Measurements from ENCODE around the gene TEX35.
"Not testable (repeated sequence)": the region's sequence is repeated elsewhere in the genome, so short reads cannot be mapped to it uniquely, and the experiment has no call there.

TEX35 gene

GRCh38 chr1:178544531-178544930 lies 31.6 kb downstream of the TEX35 start:
- DNase-seq: no peak

- no peak for DNase-seq
Measured at GRCh38 chr1:178548108-178548507, 35.2 kb downstream of the TEX35 start.

- DNase-seq: no peak
Measured at GRCh38 chr1:178551307-178551706, 38.4 kb downstream of the TEX35 start.

GRCh38 chr1:178551940-178552339 lies 39.0 kb downstream of the TEX35 start:
- no peak for DNase-seq

GRCh38 chr1:178552856-178553255 lies 39.9 kb downstream of the TEX35 start:
- no peak for DNase-seq

- DNase-seq: not testable (repeated sequence)
Measured at GRCh38 chr1:178554351-178554750, 41.4 kb downstream of the TEX35 start.

GRCh38 chr1:178555613-178556012 lies 42.7 kb downstream of the TEX35 start:
- not testable (repeated sequence) for DNase-seq

GRCh38 chr1:178558816-178559215 lies 45.9 kb downstream of the TEX35 start:
- not testable (repeated sequence) for DNase-seq

GRCh38 chr1:178560871-178561376 lies 48.0 kb downstream of the TEX35 start:
- no peak for DNase-seq

GRCh38 chr1:178563099-178563820 lies 50.4 kb downstream of the TEX35 start:
- DNase-seq: no peak

- DNase-seq: no peak
Measured at GRCh38 chr1:178564086-178564782, 51.3 kb downstream of the TEX35 start.

- no peak for DNase-seq
Measured at GRCh38 chr1:178564783-178565180, 51.9 kb downstream of the TEX35 start.

- DNase-seq: no peak
Measured at GRCh38 chr1:178565586-178565985, 52.7 kb downstream of the TEX35 start.

GRCh38 chr1:178566187-178566586 lies 53.3 kb downstream of the TEX35 start:
- no peak for DNase-seq

GRCh38 chr1:178571807-178572206 lies 58.9 kb downstream of the TEX35 start:
- DNase-seq: no peak
